GM23338 (cell line): ENCODE data around the gene PXDN. TPM values are rescaled to one million over a fixed set of nuclear protein-coding genes. Genes with fewer than 3 reads are reported as not detected.

Source experiments
- ATAC-seq: fragments of 200-7000 bp; cut with Tn5 transposase; 3 replicates; pipeline ENCODE4 v1.9.1; 2020
- DNase-seq: peaks from one replicate; pipeline ENCODE4 v3.0.0-alpha.2; 2015; ENCODE audit warnings: low spot score
- H2AFZ ChIP-seq: fragments of 200-600 bp; sonication (generic); 2 replicates; pipeline ENCODE4 v1.8.0; 2016; ENCODE audit warnings: antibody characterized with exemption, mild to moderate bottlenecking, moderate library complexity
- H3F3A ChIP-seq: fragments of 200-600 bp; sonication (generic); replicated peaks from 2 replicates; pipeline ENCODE4 v1.8.0; 2017; ENCODE audit warnings: antibody characterized with exemption, mixed run types, low read depth
- H3K27ac ChIP-seq: fragments of 200-600 bp; sonication (generic); 2 replicates; pipeline ENCODE4 v1.6.1; 2016; ENCODE audit warnings: low read depth
- H3K27me3 ChIP-seq: fragments of 200-600 bp; sonication (generic); 2 replicates; pipeline ENCODE4 v1.8.0; 2016; ENCODE audit warnings: mild to moderate bottlenecking, mixed run types, moderate library complexity; ENCODE audit not compliant: insufficient read depth
- H3K36me3 ChIP-seq: fragments of 200-600 bp; sonication (generic); 2 replicates; pipeline ENCODE4 v1.8.0; 2016; ENCODE audit warnings: mild to moderate bottlenecking; ENCODE audit not compliant: insufficient read depth
- H3K4me1 ChIP-seq: fragments of 200-600 bp; sonication (generic); 2 replicates; pipeline ENCODE4 v1.8.0; 2016; ENCODE audit warnings: mild to moderate bottlenecking, moderate library complexity; ENCODE audit not compliant: insufficient read depth
- H3K4me2 ChIP-seq: fragments of 200-600 bp; sonication (generic); 2 replicates; pipeline ENCODE4 v1.7.1; 2017; ENCODE audit warnings: mixed run types
- H3K4me3 ChIP-seq: fragments of 200-600 bp; sonication (generic); 2 replicates; pipeline ENCODE4 v1.6.1; 2016; ENCODE audit warnings: mixed run types
- H3K79me2 ChIP-seq: fragments of 200-600 bp; sonication (generic); replicated peaks from 2 replicates; pipeline ENCODE4 v1.8.0; 2017; ENCODE audit warnings: mild to moderate bottlenecking; ENCODE audit not compliant: insufficient read depth
- H3K9me2 ChIP-seq: fragments of 200-600 bp; sonication (generic); 2 replicates; pipeline ENCODE4 v1.8.0; 2017; ENCODE audit not compliant: insufficient read depth
- H4K20me1 ChIP-seq: fragments of 200-600 bp; sonication (generic); replicated peaks from 2 replicates; pipeline ENCODE4 v1.8.0; 2017; ENCODE audit warnings: mild to moderate bottlenecking; ENCODE audit not compliant: insufficient read depth
- H3K27ac Mint-ChIP-seq: 2 replicates; pipeline ENCODE4 v1.8.0; 2020; ENCODE audit warnings: inconsistent platforms, mild to moderate bottlenecking, moderate library complexity, mixed read lengths
- H3K27me3 Mint-ChIP-seq: 3 replicates; pipeline ENCODE4 v1.8.0; 2022; ENCODE audit warnings: low read depth, mild to moderate bottlenecking, moderate library complexity, mixed read lengths, inconsistent platforms; ENCODE audit not compliant: insufficient read depth, poor library complexity
- H3K36me3 Mint-ChIP-seq: 3 replicates; pipeline ENCODE4 v1.8.0; 2021; ENCODE audit warnings: low read depth, mild to moderate bottlenecking, inconsistent platforms, moderate library complexity, mixed read lengths
- H3K4me1 Mint-ChIP-seq: 3 replicates; pipeline ENCODE4 v1.8.0; 2020; ENCODE audit warnings: mild to moderate bottlenecking, inconsistent platforms, mixed read lengths
- H3K4me3 Mint-ChIP-seq: 3 replicates; pipeline ENCODE4 v1.8.0; 2021; ENCODE audit warnings: moderate library complexity, mild to moderate bottlenecking, inconsistent platforms, mixed read lengths
- H3K9me3 Mint-ChIP-seq: 3 replicates; pipeline ENCODE4 v1.8.0; 2020; ENCODE audit warnings: moderate library complexity, mild to moderate bottlenecking, inconsistent platforms, mixed read lengths
- CREB1 ChIP-seq: fragments of 250-450 bp; sonication (Bioruptor Pico); IDR thresholded peaks from 2 replicates; pipeline ENCODE4 v1.5.0; 2020; ENCODE audit warnings: low read depth, mild to moderate bottlenecking, moderate library complexity
- CTCF ChIP-seq, 2 experiments: fragments of 200-600 bp in 1 of 2; sonication (generic) in 1 of 2; conservative IDR thresholded peaks; 2 replicates each; pipeline versions ENCODE4 v1.5.1 to v1.6.1; 2016 to 2017; ENCODE audit warnings: antibody characterized with exemption in 2 of 2, low read depth in 2 of 2, mild to moderate bottlenecking in 2 of 2, moderate library complexity in 1 of 2
- ETS1 ChIP-seq: IDR thresholded peaks from 2 replicates; pipeline ENCODE4 v1.6.1; 2016; ENCODE audit warnings: antibody characterized with exemption
- EZH2 ChIP-seq: fragments of 200-600 bp; sonication (generic); IDR thresholded peaks from one replicate; pipeline ENCODE4 v1.8.0; 2017; ENCODE audit warnings: antibody characterized with exemption, mild to moderate bottlenecking, low read depth; ENCODE audit not compliant: unreplicated experiment
- EZH2phosphoT487 ChIP-seq: fragments of 200-600 bp; sonication (generic); IDR thresholded peaks from one replicate; pipeline ENCODE4 v1.8.1; 2018; ENCODE audit warnings: antibody characterized with exemption; ENCODE audit not compliant: unreplicated experiment
- NANOG ChIP-seq: IDR thresholded peaks from 2 replicates; pipeline ENCODE4 v1.6.1; 2016; ENCODE audit warnings: antibody characterized with exemption, borderline replicate concordance
- POLR2AphosphoS5 ChIP-seq: IDR thresholded peaks from 2 replicates; pipeline ENCODE4 v1.6.1; 2016; ENCODE audit warnings: antibody characterized with exemption, low read depth
- ZNF114 ChIP-seq: fragments of 250-450 bp; sonication (Bioruptor Pico); IDR thresholded peaks from 2 replicates; pipeline ENCODE4 v1.5.0; 2020; ENCODE audit warnings: mild to moderate bottlenecking, moderate library complexity
- ZNF331 ChIP-seq: fragments of 250-450 bp; sonication (Bioruptor Pico); IDR thresholded peaks from 2 replicates; pipeline ENCODE4 v1.5.0; 2020; ENCODE audit warnings: low read depth, mild to moderate bottlenecking, moderate library complexity
- ZNF462 ChIP-seq: fragments of 250-450 bp; sonication (Bioruptor Pico); IDR thresholded peaks from 2 replicates; pipeline ENCODE4 v1.5.0; 2020; ENCODE audit warnings: mild to moderate bottlenecking, moderate library complexity
- polyA plus RNA-seq: library from polyadenylated mRNA; unstranded; fragments of >200 nt; fragmentation: Nextera tagmentation; extraction: Ambion mirVana; gene quantifications from 2 replicates; pipeline ENCODE4 v1.2.1, GENCODE V29; 2016
- total RNA-seq: library from RNA; depleted of rRNA; stranded (reverse); fragments of >200 nt; shearing (Covaris generic); gene quantifications from 2 replicates; pipeline ENCODE4 v1.2.3, GENCODE V29; 2014

The PXDN gene
- total and polyA plus RNA-seq, 2 experiments from 2014 or later: 42.2 to 225 TPM

GRCh38 chr2:1611886-1612285, 132.4 kb downstream of the PXDN start (continued):
- TF ChIP-seq ZNF462 (CRISPR knock-in tag) (no peak), EZH2 (no peak), CREB1 (CRISPR knock-in tag) (no peak), ZNF331 (no peak), ZNF114 (CRISPR knock-in tag) (no peak)

- no peak overlapping the region for H3K27ac Mint-ChIP-seq
Observed at GRCh38 chr2:1610096-1610485, 134.2 kb downstream of the PXDN start.

More at GRCh38 chr2:1610096-1610485, 134.2 kb downstream of the PXDN start:
- no peak overlapping the region for H3K4me2 ChIP-seq
- H3K4me3 ChIP-seq: no peak overlapping the region
- Mint-ChIP-seq H3K36me3 (peaks cover 18% of the 10 kb centered on the region), H3K9me3 (no peaks in the 10 kb centered on the region), H3K27me3 (peaks cover 10% of the 10 kb centered on the region), H3K4me1 (peaks cover 18% of the 10 kb centered on the region), H3K4me3 (no peak overlapping the region)
- peaks cover 31% of the 10 kb centered on the region for H3K4me1 ChIP-seq
- H3F3A ChIP-seq: 0 out of 2 replicates have a peak, but pooled peaks cover 4% of the 10 kb centered on the region
- no peaks in the 10 kb centered on the region for H3K9me2 ChIP-seq
- no peak overlapping the region for H2AFZ ChIP-seq
- no peak for ATAC-seq
- no peak for DNase-seq
- TF ChIP-seq ZNF114 (CRISPR knock-in tag) (no peak), NANOG (no peak), POLR2AphosphoS5 (no peak), CTCF (conservative IDR thresholded peaks at IDR 0.05; ENCODE audit: low read depth in 2 of 2) (no peak), ETS1 (no peak), EZH2phosphoT487 (no peak)
- H3K27me3 ChIP-seq: no peaks in the 10 kb centered on the region
- no peaks in the 10 kb centered on the region for H4K20me1 ChIP-seq
- H3K79me2 ChIP-seq: no peaks in the 10 kb centered on the region
- H3K36me3 ChIP-seq: no peaks in the 10 kb centered on the region
- no peak overlapping the region for H3K27ac ChIP-seq
